ES-I3 (cell line): Measurements from ENCODE around the gene NUDT11.

Experiments
- H3K36me3 ChIP-seq: 2 replicates; pipeline ENCODE4 v1.6.1; 2013; ENCODE audit warnings: mild to moderate bottlenecking, low read length, control low read depth, moderate library complexity; ENCODE audit not compliant: insufficient read depth
- H3K4me1 ChIP-seq: 2 replicates; pipeline ENCODE4 v1.6.1; 2013; ENCODE audit warnings: mild to moderate bottlenecking, control low read depth, low read length; ENCODE audit not compliant: insufficient read depth
- H3K9ac ChIP-seq: 2 replicates; pipeline ENCODE4 v1.6.1; 2013; ENCODE audit warnings: low read depth, mild to moderate bottlenecking, low read length, moderate library complexity
- H3K9me3 ChIP-seq: 2 replicates; pipeline ENCODE4 v1.6.1; 2013; ENCODE audit warnings: mild to moderate bottlenecking, low read length, moderate library complexity; ENCODE audit not compliant: control insufficient read depth, insufficient read depth

The NUDT11 gene

DNA sequence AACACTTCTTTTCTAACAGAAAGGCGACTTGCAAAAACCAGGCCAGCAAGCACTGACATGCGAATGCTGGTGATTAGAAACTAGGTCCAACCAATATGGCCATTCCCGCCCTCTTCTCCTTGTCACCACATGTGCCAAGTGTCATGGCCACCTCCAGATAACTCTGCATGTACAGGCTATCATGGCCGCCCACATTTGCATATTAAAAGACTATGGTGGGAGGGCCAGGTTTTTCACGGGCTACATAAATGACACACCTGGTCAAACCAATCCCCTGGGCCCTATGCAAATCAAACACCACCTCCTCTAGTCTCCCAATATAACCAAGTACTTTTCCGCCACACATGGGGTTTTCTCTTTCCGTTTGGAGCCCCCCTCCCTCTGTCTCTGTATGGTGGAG lies 40.1 kb downstream of the NUDT11 start:
- Histone ChIP-seq H3K36me3 (no peaks in the 10 kb centered on the region), H3K9me3 (no peaks in the 10 kb centered on the region)

DNA sequence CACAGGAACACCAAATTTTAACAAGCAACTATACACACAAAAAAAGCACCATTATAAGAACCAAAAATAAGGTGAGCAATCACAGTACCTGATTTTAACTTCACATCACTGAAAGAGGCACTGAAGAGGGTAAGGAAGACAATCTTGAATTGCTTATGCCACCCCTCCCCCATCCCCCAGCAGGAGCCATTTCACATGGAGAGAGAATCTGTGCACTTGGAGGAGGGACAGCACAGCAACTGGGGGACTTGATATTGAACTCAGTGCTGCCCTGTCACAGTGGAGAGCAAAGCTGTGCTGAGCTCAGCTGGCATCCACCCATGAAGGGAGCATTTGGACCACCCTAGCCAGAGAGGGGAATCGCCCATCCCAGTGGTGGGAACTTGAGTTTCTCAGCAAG lies 56.0 kb downstream of the NUDT11 start:
- Histone ChIP-seq H3K9me3 (no peaks in the 10 kb centered on the region), H3K36me3 (no peaks in the 10 kb centered on the region), H3K9ac (no peak overlapping the region), H3K4me1 (peaks cover 13% of the 10 kb centered on the region; the same call in 1 of the 2 replicates)

More for the DNA sequence above, 40.1 kb downstream of the NUDT11 start:
- Histone ChIP-seq H3K9ac (peak overlapping the region; percentile 28; the same call in 1 of the 2 replicates), H3K4me1 (no peaks in the 10 kb centered on the region)
